Chondrocyte (in vitro differentiated cells): ENCODE data around the gene ARHGDIG. TPM values are rescaled to one million over a fixed set of nuclear protein-coding genes. Genes with fewer than 3 reads are reported as not detected.

ENCODE experiments used
- DNase-seq: peaks from one replicate; pipeline ENCODE4 v3.0.0; 2021; ENCODE audit warnings: mixed read lengths, low spot score
- H3K27ac Mint-ChIP-seq: one replicate; pipeline ENCODE4 v1.8.0; 2021; ENCODE audit warnings: mild to moderate bottlenecking, moderate library complexity, mixed read lengths; ENCODE audit not compliant: unreplicated experiment
- H3K27me3 Mint-ChIP-seq: 2 replicates; pipeline ENCODE4 v1.8.0; 2021; ENCODE audit warnings: low read depth, mixed read lengths
- H3K36me3 Mint-ChIP-seq: 2 replicates; pipeline ENCODE4 v1.8.0; 2021; ENCODE audit warnings: low read depth, mixed read lengths
- H3K4me1 Mint-ChIP-seq: 2 replicates; pipeline ENCODE4 v1.8.0; 2021; ENCODE audit warnings: low read depth, mild to moderate bottlenecking, mixed read lengths
- H3K4me3 Mint-ChIP-seq: one replicate; pipeline ENCODE4 v1.8.0; 2021; ENCODE audit warnings: mild to moderate bottlenecking, moderate library complexity, mixed read lengths; ENCODE audit not compliant: unreplicated experiment
- H3K9me3 Mint-ChIP-seq: 2 replicates; pipeline ENCODE4 v1.8.0; 2021; ENCODE audit warnings: low read depth, mixed read lengths
- total RNA-seq: library from RNA; stranded (reverse); gene quantifications from 3 replicates; pipeline ENCODE4 v1.2.1, GENCODE V29; 2021
- TF ChIP-seq, protein P1 (sequence below): fragments of 200-600 bp; sonication (generic); IDR thresholded peaks from 2 replicates; pipeline ENCODE4 v1.5.0; 2021; ENCODE audit warnings: antibody characterized with exemption, mild to moderate bottlenecking, moderate library complexity

The ARHGDIG gene
- total RNA-seq, 1 donor from 2014 or later = 4.0 TPM

DNA sequence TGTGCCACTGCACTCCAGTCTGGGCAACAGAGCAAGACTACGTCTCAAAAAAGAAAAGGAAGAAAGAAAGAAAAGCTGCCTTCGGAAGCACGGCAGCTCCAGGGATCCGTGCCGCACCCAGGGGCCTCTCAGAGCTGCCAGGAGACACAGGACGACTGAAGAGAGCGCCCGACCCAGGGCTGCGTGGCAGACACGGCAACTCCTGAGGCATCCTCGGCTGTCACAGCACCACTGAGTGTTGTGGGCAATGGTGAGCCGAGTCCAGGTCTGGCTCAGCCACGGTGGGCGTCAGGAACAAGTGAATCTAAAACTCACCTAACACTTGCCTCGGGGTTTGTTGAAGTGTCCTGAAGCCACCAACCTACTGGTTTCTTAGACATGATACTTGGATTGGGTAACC is 31.3 kb downstream of the ARHGDIG start:
- H3K27me3 Mint-ChIP-seq = no peaks in the 10 kb centered on the region
- no peak overlapping the region for H3K27ac Mint-ChIP-seq
- peaks cover 5% of the 10 kb centered on the region for H3K36me3 Mint-ChIP-seq
- TF ChIP-seq, protein P1, sequence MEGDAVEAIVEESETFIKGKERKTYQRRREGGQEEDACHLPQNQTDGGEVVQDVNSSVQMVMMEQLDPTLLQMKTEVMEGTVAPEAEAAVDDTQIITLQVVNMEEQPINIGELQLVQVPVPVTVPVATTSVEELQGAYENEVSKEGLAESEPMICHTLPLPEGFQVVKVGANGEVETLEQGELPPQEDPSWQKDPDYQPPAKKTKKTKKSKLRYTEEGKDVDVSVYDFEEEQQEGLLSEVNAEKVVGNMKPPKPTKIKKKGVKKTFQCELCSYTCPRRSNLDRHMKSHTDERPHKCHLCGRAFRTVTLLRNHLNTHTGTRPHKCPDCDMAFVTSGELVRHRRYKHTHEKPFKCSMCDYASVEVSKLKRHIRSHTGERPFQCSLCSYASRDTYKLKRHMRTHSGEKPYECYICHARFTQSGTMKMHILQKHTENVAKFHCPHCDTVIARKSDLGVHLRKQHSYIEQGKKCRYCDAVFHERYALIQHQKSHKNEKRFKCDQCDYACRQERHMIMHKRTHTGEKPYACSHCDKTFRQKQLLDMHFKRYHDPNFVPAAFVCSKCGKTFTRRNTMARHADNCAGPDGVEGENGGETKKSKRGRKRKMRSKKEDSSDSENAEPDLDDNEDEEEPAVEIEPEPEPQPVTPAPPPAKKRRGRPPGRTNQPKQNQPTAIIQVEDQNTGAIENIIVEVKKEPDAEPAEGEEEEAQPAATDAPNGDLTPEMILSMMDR = no peak
- DNase-seq = no peak
- no peaks in the 10 kb centered on the region for H3K4me1 Mint-ChIP-seq
- no peaks in the 10 kb centered on the region for H3K9me3 Mint-ChIP-seq
- H3K4me3 Mint-ChIP-seq = no peak overlapping the region

DNA sequence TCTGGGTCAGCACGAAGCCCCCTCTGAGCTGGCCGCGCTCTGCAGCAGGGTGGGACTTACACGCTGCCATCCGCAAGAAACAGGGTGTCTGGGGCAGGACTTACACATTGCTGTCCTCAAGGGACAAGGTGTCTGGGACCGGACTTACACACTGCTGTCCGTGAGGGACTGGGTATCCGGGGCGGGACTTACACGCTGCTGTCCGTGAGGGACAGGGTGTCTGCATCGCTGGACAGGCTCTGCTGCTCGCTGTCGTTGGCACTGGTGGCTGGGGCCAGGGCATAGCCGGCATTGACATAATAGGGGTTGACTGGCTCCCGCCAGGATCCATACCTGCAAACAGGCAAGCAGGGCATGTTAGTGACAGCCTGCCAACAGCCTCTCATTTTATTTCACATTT is 34.0 kb downstream of the ARHGDIG start:
- Mint-ChIP-seq H3K4me3 (no peak overlapping the region), H3K27me3 (no peaks in the 10 kb centered on the region), H3K36me3 (peaks cover 4% of the 10 kb centered on the region), H3K4me1 (no peaks in the 10 kb centered on the region), H3K27ac (no peak overlapping the region), H3K9me3 (no peaks in the 10 kb centered on the region)
- TF ChIP-seq, protein P1 = no peak
- no peak for DNase-seq

- H3K4me1 Mint-ChIP-seq = no peaks in the 10 kb centered on the region
- H3K4me3 Mint-ChIP-seq = no peak overlapping the region
- no peaks in the 10 kb centered on the region for H3K27me3 Mint-ChIP-seq
- no peaks in the 10 kb centered on the region for H3K9me3 Mint-ChIP-seq
- TF ChIP-seq, protein P1 = no peak
- H3K27ac Mint-ChIP-seq = no peak overlapping the region
- H3K36me3 Mint-ChIP-seq = peaks cover 4% of the 10 kb centered on the region
- no peak for DNase-seq
These were observed 34.5 kb downstream of the ARHGDIG start for GRCh38 chr16:314795-315299.

GRCh38 chr16:316741-317464 is 36.5 kb downstream of the ARHGDIG start:
- Mint-ChIP-seq H3K27ac (no peak overlapping the region), H3K36me3 (peaks cover 4% of the 10 kb centered on the region), H3K9me3 (no peaks in the 10 kb centered on the region), H3K27me3 (no peaks in the 10 kb centered on the region), H3K4me3 (no peak overlapping the region), H3K4me1 (no peaks in the 10 kb centered on the region)
- no peak for DNase-seq
- TF ChIP-seq, protein P1 = no peak

GRCh38 chr16:317583-317982 is 37.2 kb downstream of the ARHGDIG start:
- no peak for DNase-seq
- no peak overlapping the region for H3K27ac Mint-ChIP-seq
- peaks cover 4% of the 10 kb centered on the region for H3K36me3 Mint-ChIP-seq

More at GRCh38 chr16:317583-317982, 37.2 kb downstream of the ARHGDIG start:
- H3K9me3 Mint-ChIP-seq = no peaks in the 10 kb centered on the region
- TF ChIP-seq, protein P1 = no peak
- no peak overlapping the region for H3K4me3 Mint-ChIP-seq
- no peaks in the 10 kb centered on the region for H3K27me3 Mint-ChIP-seq
- no peaks in the 10 kb centered on the region for H3K4me1 Mint-ChIP-seq
